Measurements from ENCODE around the gene JAKMIP3. TPM values are rescaled to one million over a fixed set of nuclear protein-coding genes. Genes with fewer than 3 reads are reported as not detected.

JAKMIP3 gene
- polyA plus RNA-seq, 4 donors: 0.06 to 0.21 TPM; not detected in 2

DNA sequence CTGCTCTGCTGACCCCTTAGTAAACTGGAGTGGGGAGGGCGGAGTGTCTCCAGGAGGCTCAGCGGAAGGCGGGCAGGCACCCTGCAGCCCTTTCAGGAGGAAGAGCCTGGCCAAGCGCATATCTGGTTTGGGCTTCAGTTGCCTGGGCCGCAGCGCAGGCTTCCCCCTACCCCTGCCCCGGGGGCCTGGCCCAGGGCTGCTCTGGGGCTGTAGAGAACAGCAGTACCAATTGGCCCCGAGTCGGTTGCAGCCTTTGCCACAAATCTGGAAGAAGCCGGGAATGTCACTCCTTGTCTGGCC, 28.1 kb upstream of the JAKMIP3 start:
- Histone ChIP-seq H3K27ac (ENCODE audit: low read depth in 1 of 3, low read length in 2 of 3) (no peak overlapping the region), H3K27me3 (ENCODE audit: control insufficient read depth in 3 of 3, insufficient read depth in 3 of 3, low read length in 3 of 3) (peaks cover 16 to 33% (median 29%) of the 10 kb centered on the region in 3 donors), H3K4me3 (ENCODE audit: low read depth in 1 of 3, low read length in 3 of 3) (no peak overlapping the region), H3K36me3 (ENCODE audit: control insufficient read depth in 3 of 3, insufficient read depth in 2 of 3, low read depth in 1 of 3, low read length in 3 of 3) (no peaks in the 10 kb centered on the region), H3K4me1 (ENCODE audit: control insufficient read depth in 3 of 3, insufficient read depth in 2 of 3, low read depth in 1 of 3, low read length in 2 of 3) (no peaks in the 10 kb centered on the region), H3K9me3 (ENCODE audit: control insufficient read depth in 2 of 2, insufficient read depth in 1 of 2, low read depth in 1 of 2, low read length in 1 of 2) (no peaks in the 10 kb centered on the region)
- WGBS, 3 donors: 29 to 42% (median 32%) methylated on average over 10 of the region's 10 CpGs
- DNase-seq (no peak), FAIRE-seq (no peak)

DNA sequence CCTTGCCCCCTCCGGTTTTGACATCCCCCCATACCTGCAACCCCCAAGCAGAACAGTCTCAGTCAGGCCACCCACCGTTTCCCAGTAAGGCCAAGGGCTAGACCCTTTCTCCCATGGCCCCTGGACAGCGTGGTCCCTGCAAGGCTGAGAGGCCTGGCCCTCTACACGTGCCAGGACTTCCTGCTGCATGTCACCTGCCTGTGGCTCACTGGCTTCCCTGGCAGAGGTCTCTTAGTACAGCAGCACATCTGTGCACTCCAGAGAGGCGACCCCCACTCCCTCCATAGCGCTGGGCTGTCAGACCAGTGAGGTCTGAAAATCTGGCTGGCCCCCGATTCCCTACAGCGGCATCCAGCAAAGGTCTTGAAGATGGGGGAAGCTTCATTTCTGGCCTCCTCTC, 26.4 kb upstream of the JAKMIP3 start:
- Histone ChIP-seq H3K27me3 (ENCODE audit: control insufficient read depth in 3 of 3, insufficient read depth in 3 of 3, low read length in 3 of 3) (peaks cover 16 to 40% (median 25%) of the 10 kb centered on the region in 3 donors), H3K27ac (ENCODE audit: low read depth in 1 of 3, low read length in 2 of 3) (no peak overlapping the region), H3K36me3 (ENCODE audit: control insufficient read depth in 3 of 3, insufficient read depth in 2 of 3, low read depth in 1 of 3, low read length in 3 of 3) (no peaks in the 10 kb centered on the region), H3K4me1 (ENCODE audit: control insufficient read depth in 3 of 3, insufficient read depth in 2 of 3, low read depth in 1 of 3, low read length in 2 of 3) (no peaks in the 10 kb centered on the region), H3K4me3 (ENCODE audit: low read depth in 1 of 3, low read length in 3 of 3) (no peak overlapping the region), H3K9me3 (ENCODE audit: control insufficient read depth in 2 of 2, insufficient read depth in 1 of 2, low read depth in 1 of 2, low read length in 1 of 2) (no peaks in the 10 kb centered on the region)
- 63 to 78% (median 65%) methylated on average over 8 of the region's 8 CpGs for WGBS, 3 donors
- no peak for DNase-seq
- FAIRE-seq: no peak

DNA sequence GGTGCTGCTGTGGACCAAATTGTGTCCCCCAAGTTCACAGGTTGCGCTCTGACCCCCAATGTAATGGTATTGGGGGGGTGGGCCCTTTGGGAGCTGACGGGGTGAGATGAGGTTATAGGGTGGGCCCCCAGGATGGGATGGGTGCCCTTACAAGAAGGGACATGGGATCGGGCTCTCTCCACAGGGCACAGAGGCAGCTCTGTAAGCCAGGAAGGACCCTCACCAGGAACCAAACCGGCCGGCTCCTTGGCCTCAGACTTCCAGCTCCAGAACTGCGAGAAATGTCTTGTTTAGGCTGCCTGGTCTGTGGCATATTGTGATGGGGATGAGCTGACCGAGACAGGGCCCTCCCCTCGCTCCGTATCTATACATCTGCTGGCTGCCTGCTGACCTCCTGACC, 25.7 kb upstream of the JAKMIP3 start:
- no peaks in the 10 kb centered on the region for H3K36me3 ChIP-seq (ENCODE audit: control insufficient read depth in 3 of 3, insufficient read depth in 2 of 3, low read depth in 1 of 3, low read length in 3 of 3)
- DNase-seq: no peak
- WGBS, 3 donors: 59 to 72% (median 69%) methylated on average over 9 of the region's 9 CpGs
- no peak for FAIRE-seq
- H3K27me3 ChIP-seq (ENCODE audit: control insufficient read depth in 3 of 3, insufficient read depth in 3 of 3, low read length in 3 of 3): peaks cover 16 to 37% (median 25%) of the 10 kb centered on the region in 3 donors
- no peaks in the 10 kb centered on the region for H3K9me3 ChIP-seq (ENCODE audit: control insufficient read depth in 2 of 2, insufficient read depth in 1 of 2, low read depth in 1 of 2, low read length in 1 of 2)
- no peaks in the 10 kb centered on the region for H3K4me1 ChIP-seq (ENCODE audit: control insufficient read depth in 3 of 3, insufficient read depth in 2 of 3, low read depth in 1 of 3, low read length in 2 of 3)
- no peak overlapping the region for H3K4me3 ChIP-seq (ENCODE audit: low read depth in 1 of 3, low read length in 3 of 3)
- H3K27ac ChIP-seq (ENCODE audit: low read depth in 1 of 3, low read length in 2 of 3): no peak overlapping the region

DNA sequence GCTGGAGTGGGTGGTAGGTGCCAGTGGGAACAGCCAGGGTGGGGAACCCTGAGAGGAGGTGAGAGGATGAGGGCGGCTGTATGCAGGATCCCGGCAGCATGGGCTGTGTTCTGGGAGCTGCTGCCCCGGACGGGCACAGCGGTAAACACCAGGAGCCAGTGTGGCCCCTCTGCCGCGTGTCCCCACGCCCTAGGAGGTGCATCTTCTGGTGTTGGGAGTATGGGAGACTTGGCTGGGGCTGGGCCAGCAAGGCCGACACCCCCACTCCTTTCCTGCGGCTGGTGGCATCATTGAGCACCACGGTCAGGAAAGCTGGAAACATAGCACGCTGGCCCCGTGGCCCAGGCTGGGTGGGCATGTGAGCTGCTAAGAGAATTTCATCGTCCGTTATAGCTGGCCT, 24.4 kb upstream of the JAKMIP3 start:
- H3K36me3 ChIP-seq (ENCODE audit: control insufficient read depth in 3 of 3, insufficient read depth in 2 of 3, low read depth in 1 of 3, low read length in 3 of 3): no peaks in the 10 kb centered on the region
- H3K4me3 ChIP-seq (ENCODE audit: low read depth in 1 of 3, low read length in 3 of 3): no peak overlapping the region
- DNase-seq: no peak
- no peak for FAIRE-seq
- WGBS, 3 donors: 80 to 86% (median 86%) methylated on average over 14 to 15 of the region's 15 CpGs
- no peak overlapping the region for H3K27ac ChIP-seq (ENCODE audit: low read depth in 1 of 3, low read length in 2 of 3)
- H3K9me3 ChIP-seq (ENCODE audit: control insufficient read depth in 2 of 2, insufficient read depth in 1 of 2, low read depth in 1 of 2, low read length in 1 of 2): no peaks in the 10 kb centered on the region
- peaks cover 10 to 28% (median 22%) of the 10 kb centered on the region in 3 donors for H3K27me3 ChIP-seq (ENCODE audit: control insufficient read depth in 3 of 3, insufficient read depth in 3 of 3, low read length in 3 of 3)
- no peaks in the 10 kb centered on the region for H3K4me1 ChIP-seq (ENCODE audit: control insufficient read depth in 3 of 3, insufficient read depth in 2 of 3, low read depth in 1 of 3, low read length in 2 of 3)

DNA sequence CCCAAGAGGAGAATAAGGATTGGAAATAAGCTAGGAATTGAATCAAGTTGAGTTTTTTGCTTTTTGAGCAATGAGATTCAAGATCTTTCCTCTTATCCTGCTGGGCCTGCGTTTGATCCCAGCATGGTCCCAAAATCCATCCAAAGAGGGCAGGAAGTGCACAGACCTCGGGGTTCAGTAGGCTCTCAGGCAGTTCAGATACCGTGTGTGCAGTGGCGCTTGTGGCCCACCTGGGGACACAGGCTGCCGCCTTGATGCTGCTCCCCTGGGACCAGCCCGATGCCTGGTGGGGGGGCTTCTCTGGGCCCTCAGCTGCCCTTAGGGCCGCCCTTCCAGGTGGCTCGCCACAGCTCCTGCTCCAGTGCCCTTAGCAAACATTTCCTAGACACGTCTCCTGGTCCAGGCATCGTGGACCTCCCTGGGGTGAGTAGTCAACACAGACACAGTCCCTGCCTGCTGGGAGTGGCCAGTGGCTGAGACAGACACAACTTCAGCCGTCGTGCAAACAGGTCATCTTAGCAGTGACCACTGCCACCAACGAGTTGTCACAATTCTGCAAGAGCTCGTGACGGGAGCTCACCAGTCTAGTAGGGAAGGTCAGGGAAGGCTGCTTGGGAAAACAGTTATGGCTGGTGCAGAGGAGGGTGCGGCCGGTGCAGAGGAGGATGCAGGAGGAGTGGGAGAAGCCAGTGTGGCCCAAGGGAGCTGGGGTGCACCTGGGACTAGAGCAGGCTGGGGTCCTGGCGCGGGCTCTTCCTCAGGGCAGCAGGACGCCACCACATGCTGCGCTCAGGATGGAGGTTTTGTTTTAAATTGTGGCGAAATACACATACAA, 21.7 kb upstream of the JAKMIP3 start:
- Histone ChIP-seq H3K4me1 (ENCODE audit: control insufficient read depth in 3 of 3, insufficient read depth in 2 of 3, low read depth in 1 of 3, low read length in 2 of 3) (no peaks in the 10 kb centered on the region), H3K27me3 (ENCODE audit: control insufficient read depth in 3 of 3, insufficient read depth in 3 of 3, low read length in 3 of 3) (peaks cover 0 to 15% (median 10%) of the 10 kb centered on the region in 3 donors), H3K4me3 (ENCODE audit: low read depth in 1 of 3, low read length in 3 of 3) (no peak overlapping the region), H3K27ac (ENCODE audit: low read depth in 1 of 3, low read length in 2 of 3) (no peak overlapping the region), H3K36me3 (ENCODE audit: control insufficient read depth in 3 of 3, insufficient read depth in 2 of 3, low read depth in 1 of 3, low read length in 3 of 3) (no peaks in the 10 kb centered on the region), H3K9me3 (ENCODE audit: control insufficient read depth in 2 of 2, insufficient read depth in 1 of 2, low read depth in 1 of 2, low read length in 1 of 2) (no peaks in the 10 kb centered on the region)
- 52 to 56% (median 52%) methylated on average over 22 of the region's 22 CpGs for WGBS, 3 donors
- FAIRE-seq (no peak), DNase-seq (no peak)

DNA sequence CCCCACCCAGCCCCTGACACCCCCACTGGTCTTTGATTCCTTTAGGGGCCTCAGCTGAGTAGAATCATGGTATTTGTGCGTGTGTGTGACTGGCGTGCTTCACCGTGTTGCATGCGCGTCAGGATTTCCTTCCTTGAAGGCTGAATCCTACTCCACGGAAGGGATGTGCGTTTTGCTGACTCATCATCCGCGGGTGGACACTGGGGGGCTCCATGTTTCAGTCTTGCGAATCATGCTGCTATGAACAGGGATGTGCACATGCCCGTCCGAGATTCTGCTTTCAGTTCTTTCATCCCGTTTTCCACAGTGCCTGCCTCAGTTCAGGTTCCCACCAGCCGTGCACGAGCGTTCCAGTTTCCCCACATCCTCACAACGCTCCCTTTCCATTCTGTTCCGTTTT, 20.9 kb upstream of the JAKMIP3 start:
- H3K4me1 ChIP-seq (ENCODE audit: control insufficient read depth in 3 of 3, insufficient read depth in 2 of 3, low read depth in 1 of 3, low read length in 2 of 3): no peaks in the 10 kb centered on the region
- no peaks in the 10 kb centered on the region for H3K9me3 ChIP-seq (ENCODE audit: control insufficient read depth in 2 of 2, insufficient read depth in 1 of 2, low read depth in 1 of 2, low read length in 1 of 2)
- no peak overlapping the region for H3K4me3 ChIP-seq (ENCODE audit: low read depth in 1 of 3, low read length in 3 of 3)
- no peak overlapping the region for H3K27ac ChIP-seq (ENCODE audit: low read depth in 1 of 3, low read length in 2 of 3)
- DNase-seq: no peak
- H3K27me3 ChIP-seq (ENCODE audit: control insufficient read depth in 3 of 3, insufficient read depth in 3 of 3, low read length in 3 of 3): peaks cover 0 to 17% (median 10%) of the 10 kb centered on the region in 3 donors
- WGBS, 3 donors: 84 to 88% (median 87%) methylated on average over 18 of the region's 18 CpGs
- FAIRE-seq: no peak
- no peaks in the 10 kb centered on the region for H3K36me3 ChIP-seq (ENCODE audit: control insufficient read depth in 3 of 3, insufficient read depth in 2 of 3, low read depth in 1 of 3, low read length in 3 of 3)

DNA sequence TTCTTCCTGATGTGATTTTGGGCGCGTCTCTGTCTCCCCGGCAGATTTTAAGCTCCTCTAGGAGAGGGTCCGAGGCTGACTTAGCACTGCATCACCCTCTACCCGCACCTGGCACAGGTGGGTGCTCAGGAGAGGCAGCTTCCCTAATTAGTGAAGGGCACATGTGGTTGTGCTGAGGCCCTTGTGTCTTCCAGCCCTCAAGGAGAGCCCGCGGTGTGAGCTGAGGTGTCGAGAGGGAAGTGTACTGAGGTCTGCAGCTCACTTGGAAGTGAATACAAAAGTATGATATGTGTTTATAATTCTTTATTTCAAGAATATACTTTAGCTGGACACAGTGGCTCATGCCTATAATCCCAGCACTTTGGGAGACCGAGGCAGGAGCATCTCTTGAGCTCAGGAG, 20.4 kb upstream of the JAKMIP3 start:
- no peaks in the 10 kb centered on the region for H3K9me3 ChIP-seq (ENCODE audit: control insufficient read depth in 2 of 2, insufficient read depth in 1 of 2, low read depth in 1 of 2, low read length in 1 of 2)
- FAIRE-seq (no peak), DNase-seq (no peak)
- H3K36me3 ChIP-seq (ENCODE audit: control insufficient read depth in 3 of 3, insufficient read depth in 2 of 3, low read depth in 1 of 3, low read length in 3 of 3): no peaks in the 10 kb centered on the region
- H3K27me3 ChIP-seq (ENCODE audit: control insufficient read depth in 3 of 3, insufficient read depth in 3 of 3, low read length in 3 of 3): peaks cover 0 to 17% (median 10%) of the 10 kb centered on the region in 3 donors
- no peak overlapping the region for H3K27ac ChIP-seq (ENCODE audit: low read depth in 1 of 3, low read length in 2 of 3)
- whole genome bisulfite sequencing, 3 donors: 86 to 92% (median 87%) methylated on average over 9 of the region's 9 CpGs
- no peak overlapping the region for H3K4me3 ChIP-seq (ENCODE audit: low read depth in 1 of 3, low read length in 3 of 3)
- H3K4me1 ChIP-seq (ENCODE audit: control insufficient read depth in 3 of 3, insufficient read depth in 2 of 3, low read depth in 1 of 3, low read length in 2 of 3): no peaks in the 10 kb centered on the region

DNA sequence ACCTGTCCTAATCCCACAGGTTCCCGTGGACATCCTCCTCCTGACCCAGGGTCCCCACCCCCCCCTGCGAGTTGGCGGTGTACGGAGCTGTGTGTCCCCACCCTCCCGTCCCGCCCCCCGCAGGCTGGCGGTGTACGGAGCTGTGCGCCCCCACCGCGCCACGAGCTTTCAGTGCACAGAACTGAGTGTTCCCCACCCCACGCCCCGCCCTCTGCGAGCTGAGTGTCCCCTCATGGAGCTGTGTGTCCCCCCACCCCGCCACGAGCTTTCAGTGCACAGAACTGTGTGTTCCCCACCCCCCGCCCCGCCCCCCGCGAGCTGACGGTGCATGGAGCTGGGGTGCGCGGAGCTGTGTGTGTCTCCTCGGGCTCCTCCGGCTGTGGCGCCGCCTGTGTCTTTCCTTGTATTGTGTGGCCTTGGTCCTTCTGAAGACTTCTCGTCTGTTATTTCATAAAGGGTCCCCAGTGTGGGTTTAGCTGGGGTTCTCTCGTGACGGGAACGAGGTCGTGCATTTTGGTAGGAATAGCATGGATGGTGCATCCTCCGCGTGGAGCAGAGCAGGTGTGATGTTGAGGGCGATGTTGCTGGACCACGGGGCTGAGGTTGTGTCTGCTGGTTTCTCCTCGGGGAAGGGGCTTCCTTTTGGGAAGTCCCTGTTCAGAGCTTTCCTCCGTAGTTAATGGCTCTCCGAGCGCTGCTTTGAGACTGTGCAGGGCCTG, 18.0 kb upstream of the JAKMIP3 start:
- no peak for FAIRE-seq
- 82 to 84% (median 83%) methylated on average over 35 to 42 of the region's 42 CpGs for WGBS, 3 donors
- Histone ChIP-seq H3K36me3 (ENCODE audit: control insufficient read depth in 3 of 3, insufficient read depth in 2 of 3, low read depth in 1 of 3, low read length in 3 of 3) (no peaks in the 10 kb centered on the region), H3K4me1 (ENCODE audit: control insufficient read depth in 3 of 3, insufficient read depth in 2 of 3, low read depth in 1 of 3, low read length in 2 of 3) (no peaks in the 10 kb centered on the region), H3K27ac (ENCODE audit: low read depth in 1 of 3, low read length in 2 of 3) (no peak overlapping the region), H3K9me3 (ENCODE audit: control insufficient read depth in 2 of 2, insufficient read depth in 1 of 2, low read depth in 1 of 2, low read length in 1 of 2) (peaks cover 0 to 13% of the 10 kb centered on the region in 2 donors), H3K27me3 (ENCODE audit: control insufficient read depth in 3 of 3, insufficient read depth in 3 of 3, low read length in 3 of 3) (peaks cover 0 to 17% (median 5%) of the 10 kb centered on the region in 3 donors), H3K4me3 (ENCODE audit: low read depth in 1 of 3, low read length in 3 of 3) (no peak overlapping the region)
- no peak for DNase-seq

Data from small intestine (tissue), 7 donors.